ENCODE measurements around the gene SPTLC1. TPM values are rescaled to one million over a fixed set of nuclear protein-coding genes. Genes with fewer than 3 reads are reported as not detected.
"Not testable (repeated sequence)": the region's sequence is repeated elsewhere in the genome, so short reads cannot be mapped to it uniquely, and the experiment has no call there.

The SPTLC1 gene
- total and polyA plus RNA-seq, 10 of the 15 experiments (the other 5 are each of a cell fraction or from before 2014, with no cell fraction given), result 38.0 to 68.7 (median 52.8) TPM

DNA sequence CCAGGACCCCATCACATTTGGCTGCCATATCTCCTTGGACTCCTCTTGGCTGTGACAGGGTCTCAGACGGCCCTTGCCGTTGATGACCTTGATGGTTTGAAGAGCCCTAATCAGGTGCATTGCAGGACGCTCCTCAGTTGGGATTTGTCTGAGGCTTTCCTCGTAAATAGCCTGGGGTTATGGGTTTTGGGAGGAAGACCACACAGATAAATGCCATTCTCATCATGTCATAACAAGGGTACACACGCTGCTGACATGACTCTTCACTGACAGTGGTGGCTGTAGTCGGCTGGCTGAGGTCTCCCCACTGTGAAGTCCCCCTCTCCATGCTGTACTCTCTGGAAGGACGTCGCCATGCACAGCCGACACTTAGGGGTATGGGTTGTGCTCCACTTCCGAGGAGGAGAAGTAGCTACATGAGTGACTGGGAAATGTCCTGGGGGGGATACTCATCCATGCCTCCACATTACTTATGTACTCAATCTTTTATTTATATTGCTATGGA, 42.9 kb upstream of the SPTLC1 start:
- no peak overlapping the region for H3K27ac ChIP-seq (ENCODE audit: control insufficient read depth, insufficient read depth)
- TF ChIP-seq FOXM1 (IDR thresholded peaks at IDR 0.05; ENCODE audit: low read depth, low read length) (no peak), SIX5 (IDR thresholded peaks at IDR 0.05; ENCODE audit: low read depth, low read length, severe bottlenecking) (no peak), MEF2B (IDR thresholded peaks at IDR 0.05; ENCODE audit: partially characterized antibody, poor library complexity, severe bottlenecking) (no peak), FOXK2 (IDR thresholded peaks at IDR 0.05) (no peak), RCOR1 (conservative IDR thresholded peaks at IDR 0.05; ENCODE audit: low read depth, low read length) (no peak), FOS (IDR thresholded peaks at IDR 0.05; ENCODE audit: borderline replicate concordance, extremely low read depth, insufficient read length) (no peak), SUZ12 (IDR thresholded peaks at IDR 0.05; ENCODE audit: unreplicated experiment) (no peak), PML (IDR thresholded peaks at IDR 0.05; ENCODE audit: low read length) (no peak)
- TF ChIP-seq, protein P1, sequence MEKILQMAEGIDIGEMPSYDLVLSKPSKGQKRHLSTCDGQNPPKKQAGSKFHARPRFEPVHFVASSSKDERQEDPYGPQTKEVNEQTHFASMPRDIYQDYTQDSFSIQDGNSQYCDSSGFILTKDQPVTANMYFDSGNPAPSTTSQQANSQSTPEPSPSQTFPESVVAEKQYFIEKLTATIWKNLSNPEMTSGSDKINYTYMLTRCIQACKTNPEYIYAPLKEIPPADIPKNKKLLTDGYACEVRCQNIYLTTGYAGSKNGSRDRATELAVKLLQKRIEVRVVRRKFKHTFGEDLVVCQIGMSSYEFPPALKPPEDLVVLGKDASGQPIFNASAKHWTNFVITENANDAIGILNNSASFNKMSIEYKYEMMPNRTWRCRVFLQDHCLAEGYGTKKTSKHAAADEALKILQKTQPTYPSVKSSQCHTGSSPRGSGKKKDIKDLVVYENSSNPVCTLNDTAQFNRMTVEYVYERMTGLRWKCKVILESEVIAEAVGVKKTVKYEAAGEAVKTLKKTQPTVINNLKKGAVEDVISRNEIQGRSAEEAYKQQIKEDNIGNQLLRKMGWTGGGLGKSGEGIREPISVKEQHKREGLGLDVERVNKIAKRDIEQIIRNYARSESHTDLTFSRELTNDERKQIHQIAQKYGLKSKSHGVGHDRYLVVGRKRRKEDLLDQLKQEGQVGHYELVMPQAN (conservative IDR thresholded peaks at IDR 0.05), result no peak
- H3K9ac ChIP-seq (ENCODE audit: control insufficient read depth, insufficient read depth, low read length), result no peak overlapping the region
- CTCF ChIA-PET, result no interaction called here
- FAIRE-seq, result no peak
- no peak overlapping the region for H2AFZ ChIP-seq (ENCODE audit: control insufficient read depth, low read depth, low read length)
- no peaks in the 10 kb centered on the region; the same call in 2 of the 3 replicates for H3K9me3 ChIP-seq (replicated peaks; ENCODE audit: control insufficient read depth, insufficient read depth, low read length)
- in situ Hi-C loops (cut with MboI) (no loop called here), intact Hi-C loops (cut with micrococcal nuclease; ENCODE audit: unreplicated experiment) (no loop called here)
- 50% methylated on average over 10 of the region's 10 CpGs for WGBS (ENCODE audit: insufficient coverage, insufficient replicate concordance, low lambda C conversion rate, missing lambda C conversion rate)
- no peak overlapping the region for H3K4me3 ChIP-seq
- H3K4me2 ChIP-seq (ENCODE audit: control insufficient read depth, insufficient read depth), result no peak overlapping the region
- no peak for ATAC-seq
- H3K36me3 ChIP-seq (ENCODE audit: control insufficient read depth in 2 of 2, insufficient read depth in 2 of 2, low read length in 1 of 2), result no peaks in the 10 kb centered on the region
- no peaks in the 10 kb centered on the region for H3K79me2 ChIP-seq (ENCODE audit: control insufficient read depth, insufficient read depth, low read length)
- no peak for DNase-seq (ENCODE audit: low read depth, low spot score)
- H4K20me1 ChIP-seq (ENCODE audit: control insufficient read depth, insufficient read depth), result no peaks in the 10 kb centered on the region
- BruUV-seq (replicated peaks), result no TSS peak
- SMC1A ChIA-PET (ENCODE audit: uncharacterized antibody, unreplicated experiment), result no interaction called here
- RAD21 ChIA-PET (ENCODE audit: unreplicated experiment), result no interaction called here
- H3K27me3 ChIP-seq (replicated peaks in 1 of 2; ENCODE audit: control insufficient read depth in 2 of 2, insufficient read depth in 2 of 2, low read length in 1 of 2), result no peaks in the 10 kb centered on the region; a peak in 1 of 4 replicates
- POLR2A ChIA-PET, result interaction anchor here (0.5 to 1.2 kb wide), 2 partner anchors 10 to 14 kb away, joined by 3 read pairs; no protein-coding TSS in a partner anchor
- no peaks in the 10 kb centered on the region for H3K4me1 ChIP-seq (ENCODE audit: control insufficient read depth, insufficient read depth, low read length)

- BruUV-seq (replicated peaks); in situ Hi-C loops (cut with MboI); ATAC-seq; H3K27ac ChIP-seq (ENCODE audit: control insufficient read depth, insufficient read depth); FAIRE-seq; H3K4me2 ChIP-seq (ENCODE audit: control insufficient read depth, insufficient read depth); POLR2A ChIA-PET; H2AFZ ChIP-seq (ENCODE audit: control insufficient read depth, low read depth, low read length); H3K27me3 ChIP-seq (replicated peaks in 1 of 2; ENCODE audit: control insufficient read depth in 2 of 2, insufficient read depth in 2 of 2, low read length in 1 of 2); H3K36me3 ChIP-seq (ENCODE audit: control insufficient read depth in 2 of 2, insufficient read depth in 2 of 2, low read length in 1 of 2); H3K9me3 ChIP-seq (replicated peaks; ENCODE audit: control insufficient read depth, insufficient read depth, low read length); H3K4me3 ChIP-seq; H3K79me2 ChIP-seq (ENCODE audit: control insufficient read depth, insufficient read depth, low read length); H4K20me1 ChIP-seq (ENCODE audit: control insufficient read depth, insufficient read depth); H3K9ac ChIP-seq (ENCODE audit: control insufficient read depth, insufficient read depth, low read length); H3K4me1 ChIP-seq (ENCODE audit: control insufficient read depth, insufficient read depth, low read length); SMC1A ChIA-PET (ENCODE audit: uncharacterized antibody, unreplicated experiment); intact Hi-C loops (cut with micrococcal nuclease; ENCODE audit: unreplicated experiment); DNase-seq (ENCODE audit: low read depth, low spot score); RAD21 ChIA-PET (ENCODE audit: unreplicated experiment): not testable (repeated sequence)
- WGBS (ENCODE audit: insufficient coverage, insufficient replicate concordance, low lambda C conversion rate, missing lambda C conversion rate), result 41% methylated on average over 12 of the region's 12 CpGs
- CTCF ChIA-PET, result interaction anchor here (3.4 kb wide), 1 partner anchor 16 kb away, joined by 18 read pairs; no protein-coding TSS in a partner anchor
Observed at GRCh38 chr9:92155736-92156135, 40.5 kb upstream of the SPTLC1 start.

Measured in GM12878 (cell line).